GM12878 (cell line): ENCODE data around the gene RAB3C. TPM values are rescaled to one million over a fixed set of nuclear protein-coding genes. Genes with fewer than 3 reads are reported as not detected.

Experiments
- ATAC-seq: fragments of 200-7000 bp; cut with Tn5 transposase; 3 replicates; pipeline ENCODE4 v1.9.1; 2020; ENCODE audit warnings: mild to moderate bottlenecking, moderate library complexity
- BruUV-seq: library from RNA; stranded (reverse); fragments of 400-500 nt; replicated peaks from 2 replicates; lab custom pipeline; 2021; lab: Mats Ljungman, UMichigan
- CTCF ChIA-PET: fragments of 300-600 bp; sonication (Branson Sonifier 250); formaldehyde crosslinking; extraction: SDS; loops from one replicate; lab custom pipeline; 2021; ENCODE audit warnings: inconsistent platforms; lab: Yijun Ruan, JAX
- POLR2A ChIA-PET: fragments of 350-600 bp; formaldehyde crosslinking; extraction: SDS; loops from one replicate; lab custom pipeline; 2021; ENCODE audit warnings: inconsistent platforms; lab: Charles Lee
- RAD21 ChIA-PET: fragments of 300-600 bp; sonication (Branson Sonifier 250); formaldehyde crosslinking; loops from one replicate; lab custom pipeline; 2023; ENCODE audit warnings: antibody characterized with exemption; ENCODE audit not compliant: unreplicated experiment; lab: Charles Lee
- SMC1A ChIA-PET: fragments of 300-600 bp; sonication (Branson Sonifier 250); formaldehyde crosslinking; loops from one replicate; lab custom pipeline; 2023; ENCODE audit not compliant: unreplicated experiment, uncharacterized antibody; lab: Charles Lee
- DNase-seq: peaks from one replicate; pipeline ENCODE4 v3.0.0-alpha.2; 2011; ENCODE audit warnings: low read depth, low spot score
- FAIRE-seq: peaks from 3 replicates; lab custom pipeline; 2011; peaks lifted over from hg19 to GRCh38; lab: Jason Lieb, UNC
- H2AFZ ChIP-seq: 2 replicates; pipeline ENCODE4 v1.6.0; 2011; ENCODE audit warnings: low read depth, low read length, control low read depth; ENCODE audit not compliant: control insufficient read depth
- H3K27ac ChIP-seq: 2 replicates; pipeline ENCODE4 v1.5.1; 2011; ENCODE audit warnings: control low read depth; ENCODE audit not compliant: control insufficient read depth, insufficient read depth
- H3K27me3 ChIP-seq, 2 experiments: replicated peaks in 1 of 2; 2 replicates each; pipeline versions ENCODE4 v1.6.0 to v1.6.1; 2011; ENCODE audit warnings: low read length in 1 of 2; ENCODE audit not compliant: control insufficient read depth in 2 of 2, insufficient read depth in 2 of 2
- H3K36me3 ChIP-seq, 2 experiments: 2 replicates each; pipeline ENCODE4 v1.5.1; 2011; ENCODE audit warnings: low read length in 1 of 2; ENCODE audit not compliant: control insufficient read depth in 2 of 2, insufficient read depth in 2 of 2
- H3K4me1 ChIP-seq: 2 replicates; pipeline ENCODE4 v1.6.1; 2011; ENCODE audit warnings: mild to moderate bottlenecking, low read length, moderate library complexity, mixed read lengths; ENCODE audit not compliant: control insufficient read depth, insufficient read depth
- H3K4me2 ChIP-seq: 2 replicates; pipeline ENCODE4 v1.6.0; 2011; ENCODE audit warnings: control low read depth; ENCODE audit not compliant: control insufficient read depth, insufficient read depth
- H3K4me3 ChIP-seq: fragments of 200-600 bp; sonication (generic); 2 replicates; pipeline ENCODE4 v1.5.1; 2016
- H3K79me2 ChIP-seq: 2 replicates; pipeline ENCODE4 v1.6.0; 2011; ENCODE audit warnings: low read length; ENCODE audit not compliant: control insufficient read depth, insufficient read depth
- H3K9ac ChIP-seq: 2 replicates; pipeline ENCODE4 v1.8.0; 2011; ENCODE audit warnings: low read length, control low read depth, mixed read lengths; ENCODE audit not compliant: control insufficient read depth, insufficient read depth
- H3K9me3 ChIP-seq: replicated peaks from 3 replicates; pipeline ENCODE4 v1.5.1; 2011; ENCODE audit warnings: mild to moderate bottlenecking, low read length; ENCODE audit not compliant: control insufficient read depth, insufficient read depth
- H4K20me1 ChIP-seq: 2 replicates; pipeline ENCODE4 v1.6.0; 2011; ENCODE audit not compliant: control insufficient read depth, insufficient read depth
- ASH2L ChIP-seq: fragments of 300-600, 200-600 bp; sonication (generic); IDR thresholded peaks from 2 replicates; pipeline ENCODE4 v1.6.1; 2017; ENCODE audit warnings: low read depth, mild to moderate bottlenecking, borderline replicate concordance
- E2F4 ChIP-seq: IDR thresholded peaks from 2 replicates; pipeline ENCODE4 v1.6.1; 2012; ENCODE audit warnings: low read depth, low read length, improper control_type of control experiment
- EGR1 ChIP-seq, 2 experiments: IDR thresholded peaks; 1 replicate in 1 of 2; 2 replicates in 1 of 2; pipeline ENCODE4 v1.6.1; 2011 to 2012; ENCODE audit warnings: low read depth in 2 of 2, low read length in 2 of 2, borderline replicate concordance in 1 of 2, mild to moderate bottlenecking in 1 of 2, moderate library complexity in 1 of 2
- HDGF ChIP-seq: fragments of 450-650 bp; IDR thresholded peaks from 2 replicates; pipeline ENCODE4 v1.6.1; 2016; ENCODE audit warnings: antibody characterized with exemption
- IKZF2 ChIP-seq, 2 experiments: fragments of 450-650 bp; IDR thresholded peaks; 2 replicates each; pipeline ENCODE4 v1.6.1; 2017; ENCODE audit warnings: mild to moderate bottlenecking in 2 of 2, moderate library complexity in 2 of 2
- MYC ChIP-seq: IDR thresholded peaks from 2 replicates; pipeline ENCODE4 v1.6.1; 2011; ENCODE audit warnings: mild to moderate bottlenecking, low read length, moderate library complexity, inconsistent platforms; ENCODE audit not compliant: insufficient read depth, insufficient replicate concordance, insufficient read length, severe bottlenecking
- NFIC ChIP-seq: IDR thresholded peaks from 2 replicates; pipeline ENCODE4 v1.6.1; 2012; ENCODE audit warnings: low read depth, mild to moderate bottlenecking, inconsistent platforms, low read length, moderate library complexity
- NR2C2 ChIP-seq: IDR thresholded peaks from 2 replicates; pipeline ENCODE4 v1.6.1; 2011; ENCODE audit warnings: borderline replicate concordance, low read depth; ENCODE audit not compliant: control insufficient read depth, insufficient read length
- RB1 ChIP-seq: fragments of 450-650 bp; formaldehyde crosslinking; IDR thresholded peaks from 2 replicates; pipeline ENCODE4 v1.6.1; 2017; ENCODE audit warnings: mild to moderate bottlenecking, borderline replicate concordance
- RBBP5 ChIP-seq: fragments of 200-600 bp; sonication (generic); conservative IDR thresholded peaks from 2 replicates; pipeline ENCODE4 v1.6.1; 2016
- RFX5 ChIP-seq: IDR thresholded peaks from 2 replicates; pipeline ENCODE4 v1.6.1; 2011; ENCODE audit warnings: low read depth, low read length, improper control_type of control experiment
- RUNX3 ChIP-seq: IDR thresholded peaks from 2 replicates; pipeline ENCODE4 v1.6.1; 2012; ENCODE audit warnings: low read length, inconsistent platforms
- SRF ChIP-seq, 2 experiments: IDR thresholded peaks; 2 replicates each; pipeline ENCODE4 v1.6.1; 2011; ENCODE audit warnings: low read depth in 2 of 2, low read length in 2 of 2, mild to moderate bottlenecking in 1 of 2, moderate library complexity in 1 of 2
- TCF12 ChIP-seq: IDR thresholded peaks from 2 replicates; pipeline ENCODE4 v1.6.1; 2011; ENCODE audit warnings: low read depth, mild to moderate bottlenecking, low read length
- ZNF207 ChIP-seq: fragments of 450-650 bp; IDR thresholded peaks from 2 replicates; pipeline ENCODE4 v1.6.1; 2014; ENCODE audit warnings: antibody characterized with exemption, mild to moderate bottlenecking, borderline replicate concordance
- WGBS: methylation state at CpG from one replicate; pipeline ENCODE4 v1.1.6; 2016; ENCODE audit warnings: low lambda C conversion rate; ENCODE audit not compliant: insufficient replicate concordance, insufficient coverage; ENCODE audit errors: missing lambda C conversion rate; 5-methylcytosine and 5-hydroxymethylcytosine counted together
- in situ Hi-C: fragments of 300-500 bp; cut with MboI; formaldehyde crosslinking; loops from 9 replicates; pipeline ENCODE4 v1.14.3; 2018; ENCODE audit warnings: mixed read lengths
- intact Hi-C: fragments of 100-400 bp; cut with micrococcal nuclease; formaldehyde crosslinking; loops from one replicate; pipeline ENCODE4 v1.14.2; 2022; ENCODE audit not compliant: unreplicated experiment
- polyA plus RNA-seq, 11 experiments: library from polyadenylated mRNA; depleted of rRNA in 4 of 11; unstranded in 6 of 11; stranded (reverse) in 5 of 11; fragments of >200 nt; fragmentation: Nextera tagmentation in 4 of 11; fragmentation: Illumina TruSeq in 1 of 11; extraction: Ambion mirVana in 4 of 11; extraction: Trizol in 1 of 11; gene quantifications; 1 replicate in 1 of 11; 2 replicates in 10 of 11; pipeline versions ENCODE4 v1.2.1 to v1.2.3, GENCODE V29; 2011 to 2016; ENCODE audit warnings: inconsistent platforms in 2 of 11, missing spikeins in 2 of 11, low read depth in 1 of 11
- total RNA-seq, 4 experiments: library from RNA; depleted of rRNA in 3 of 4; stranded (reverse); fragments of >200 nt in 3 of 4; fragmentation: Illumina TruSeq in 1 of 4; extraction: Trizol in 1 of 4; gene quantifications; 2 replicates each; pipeline versions ENCODE4 v1.2.1 to v1.2.3, GENCODE V29; 2013 to 2021
- TF ChIP-seq, protein P1 (sequence below): fragments of 450-650 bp; IDR thresholded peaks from 2 replicates; pipeline ENCODE4 v1.6.1; 2017; ENCODE audit warnings: antibody characterized with exemption, mild to moderate bottlenecking, moderate library complexity
- TF ChIP-seq, protein P2 (sequence below): fragments of 450-650 bp; IDR thresholded peaks from 2 replicates; pipeline ENCODE4 v1.6.1; 2016; ENCODE audit warnings: mild to moderate bottlenecking

The RAB3C gene
- total and polyA plus RNA-seq, 10 of the 15 experiments (the other 5 are each of a cell fraction or from before 2014, with no cell fraction given) = not detected

DNA sequence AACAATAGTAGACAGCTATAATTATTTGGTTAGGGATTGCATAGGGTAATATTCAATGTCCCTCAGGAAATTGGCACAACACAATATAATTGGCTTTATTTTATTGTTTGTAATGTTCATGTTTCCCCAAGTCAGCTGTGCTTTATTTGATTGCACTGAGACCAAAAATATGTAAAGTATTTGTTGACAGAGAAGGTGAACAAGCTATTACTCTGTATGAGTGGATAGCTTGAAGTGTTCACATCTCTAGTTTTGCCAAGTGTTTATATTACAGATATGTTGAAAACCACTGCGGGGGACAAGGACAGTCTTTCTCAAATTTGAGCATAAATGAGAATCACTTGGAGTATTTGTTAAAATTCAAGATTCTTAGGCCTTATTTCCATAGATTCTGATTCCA lies 83.3 kb downstream of the RAB3C start:
- Histone ChIP-seq H3K4me2 (no peak overlapping the region), H3K9me3 (no peaks in the 10 kb centered on the region)
- no peak for TF ChIP-seq E2F4
- no peak for TF ChIP-seq MYC
- TF ChIP-seq ZNF207 = no peak
- TF ChIP-seq IKZF2 (IDR thresholded peaks at IDR 0.05) = no peak
- TF ChIP-seq, protein P1, sequence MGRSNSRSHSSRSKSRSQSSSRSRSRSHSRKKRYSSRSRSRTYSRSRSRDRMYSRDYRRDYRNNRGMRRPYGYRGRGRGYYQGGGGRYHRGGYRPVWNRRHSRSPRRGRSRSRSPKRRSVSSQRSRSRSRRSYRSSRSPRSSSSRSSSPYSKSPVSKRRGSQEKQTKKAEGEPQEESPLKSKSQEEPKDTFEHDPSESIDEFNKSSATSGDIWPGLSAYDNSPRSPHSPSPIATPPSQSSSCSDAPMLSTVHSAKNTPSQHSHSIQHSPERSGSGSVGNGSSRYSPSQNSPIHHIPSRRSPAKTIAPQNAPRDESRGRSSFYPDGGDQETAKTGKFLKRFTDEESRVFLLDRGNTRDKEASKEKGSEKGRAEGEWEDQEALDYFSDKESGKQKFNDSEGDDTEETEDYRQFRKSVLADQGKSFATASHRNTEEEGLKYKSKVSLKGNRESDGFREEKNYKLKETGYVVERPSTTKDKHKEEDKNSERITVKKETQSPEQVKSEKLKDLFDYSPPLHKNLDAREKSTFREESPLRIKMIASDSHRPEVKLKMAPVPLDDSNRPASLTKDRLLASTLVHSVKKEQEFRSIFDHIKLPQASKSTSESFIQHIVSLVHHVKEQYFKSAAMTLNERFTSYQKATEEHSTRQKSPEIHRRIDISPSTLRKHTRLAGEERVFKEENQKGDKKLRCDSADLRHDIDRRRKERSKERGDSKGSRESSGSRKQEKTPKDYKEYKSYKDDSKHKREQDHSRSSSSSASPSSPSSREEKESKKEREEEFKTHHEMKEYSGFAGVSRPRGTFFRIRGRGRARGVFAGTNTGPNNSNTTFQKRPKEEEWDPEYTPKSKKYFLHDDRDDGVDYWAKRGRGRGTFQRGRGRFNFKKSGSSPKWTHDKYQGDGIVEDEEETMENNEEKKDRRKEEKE = no peak
- no peak for TF ChIP-seq SRF (IDR thresholded peaks at IDR 0.05; ENCODE audit: low read depth in 2 of 2, low read length in 2 of 2)
- TF ChIP-seq NFIC = no peak
- no peak for TF ChIP-seq RB1
- no peak for TF ChIP-seq ASH2L
- TF ChIP-seq, protein P2, sequence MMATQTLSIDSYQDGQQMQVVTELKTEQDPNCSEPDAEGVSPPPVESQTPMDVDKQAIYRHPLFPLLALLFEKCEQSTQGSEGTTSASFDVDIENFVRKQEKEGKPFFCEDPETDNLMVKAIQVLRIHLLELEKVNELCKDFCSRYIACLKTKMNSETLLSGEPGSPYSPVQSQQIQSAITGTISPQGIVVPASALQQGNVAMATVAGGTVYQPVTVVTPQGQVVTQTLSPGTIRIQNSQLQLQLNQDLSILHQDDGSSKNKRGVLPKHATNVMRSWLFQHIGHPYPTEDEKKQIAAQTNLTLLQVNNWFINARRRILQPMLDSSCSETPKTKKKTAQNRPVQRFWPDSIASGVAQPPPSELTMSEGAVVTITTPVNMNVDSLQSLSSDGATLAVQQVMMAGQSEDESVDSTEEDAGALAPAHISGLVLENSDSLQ = no peak
- no peak for TF ChIP-seq RBBP5
- no peak for TF ChIP-seq TCF12
- TF ChIP-seq EGR1 (IDR thresholded peaks at IDR 0.05; ENCODE audit: borderline replicate concordance in 1 of 2, low read depth in 2 of 2, low read length in 2 of 2) = no peak
- TF ChIP-seq HDGF = no peak
- no peak for TF ChIP-seq RUNX3
- TF ChIP-seq RFX5 = no peak
- TF ChIP-seq NR2C2 = no peak
- TF ChIP-seq, all 136 proteins: peak for 0
- ChIA-PET CTCF (interaction anchor here (1.1 to 1.5 kb wide), 2 partner anchors 132 to 184 kb away, joined by 3 read pairs; no protein-coding TSS in a partner anchor), POLR2A (no interaction called here), RAD21 (interaction anchor here (0.8 kb wide), 1 partner anchor 183 kb away, joined by 3 read pairs; no protein-coding TSS in a partner anchor), SMC1A (interaction anchor here (2.0 kb wide), 1 partner anchor 13 kb away, joined by 5 read pairs; no protein-coding TSS in a partner anchor)
- no peak overlapping the region for H2AFZ ChIP-seq
- ATAC-seq (no peak), FAIRE-seq (no peak), DNase-seq (no peak)
- BruUV-seq = no TSS peak
- H4K20me1 ChIP-seq = no peaks in the 10 kb centered on the region
- intact Hi-C loops (no loop called here), in situ Hi-C loops (no loop called here)
- no peaks in the 10 kb centered on the region for H3K79me2 ChIP-seq
- H3K27ac ChIP-seq = no peak overlapping the region
- H3K36me3 ChIP-seq = no peaks in the 10 kb centered on the region
- H3K4me3 ChIP-seq = no peak overlapping the region
- whole genome bisulfite sequencing = 0% methylated on average over 1 of the region's 1 CpG
- no peaks in the 10 kb centered on the region for H3K4me1 ChIP-seq
- H3K9ac ChIP-seq = no peak overlapping the region
- H3K27me3 ChIP-seq = no peaks in the 10 kb centered on the region
